Caco-2 (cell line): ENCODE measurements around the gene IL6ST. TPM values are rescaled to one million over a fixed set of nuclear protein-coding genes. Genes with fewer than 3 reads are reported as not detected.

Source experiments
- BruUV-seq: library from RNA; stranded (reverse); fragments of 400-500 nt; replicated peaks from 2 replicates; lab custom pipeline; 2021; lab: Mats Ljungman, UMichigan
- CTCF ChIA-PET: fragments of 300-600 bp; sonication (Branson Sonifier 250); formaldehyde crosslinking; loops from one replicate; lab custom pipeline; 2022; ENCODE audit warnings: antibody characterized with exemption; lab: Charles Lee
- POLR2A ChIA-PET: fragments of 300-600 bp; sonication (Branson Sonifier 250); formaldehyde crosslinking; loops from one replicate; lab custom pipeline; 2022; ENCODE audit warnings: antibody characterized with exemption; lab: Charles Lee
- DNase-seq, 2 experiments: peaks; one replicate each; pipeline versions ENCODE4 v3.0.0 to v3.0.0-alpha.2; 2020 to 2022
- H3K27me3 ChIP-seq: replicated peaks from 2 replicates; pipeline ENCODE4 v1.6.0; 2011; ENCODE audit warnings: low read length; ENCODE audit not compliant: control insufficient read depth, insufficient read depth
- H3K36me3 ChIP-seq: 2 replicates; pipeline ENCODE4 v1.5.1; 2011; ENCODE audit warnings: low read length; ENCODE audit not compliant: control insufficient read depth, insufficient read depth
- H3K4me1 ChIP-seq: fragments of 250-450 bp; sonication (Bioruptor Pico); 2 replicates; pipeline ENCODE4 v1.5.1; 2020; ENCODE audit warnings: mild to moderate bottlenecking
- H3K4me3 ChIP-seq: 2 replicates; pipeline ENCODE4 v1.5.1; 2011; ENCODE audit warnings: low read depth, mild to moderate bottlenecking, control low read depth, low read length
- H3K9me3 ChIP-seq: fragments of 250-450 bp; sonication (Bioruptor Pico); 2 replicates; pipeline ENCODE4 v1.5.1; 2020; ENCODE audit warnings: mild to moderate bottlenecking, moderate library complexity
- H3K27ac Mint-ChIP-seq: one replicate; pipeline ENCODE4 v1.8.0; 2022; ENCODE audit warnings: mixed read lengths; ENCODE audit not compliant: unreplicated experiment
- H3K27me3 Mint-ChIP-seq: one replicate; pipeline ENCODE4 v1.8.0; 2022; ENCODE audit warnings: mixed read lengths; ENCODE audit not compliant: insufficient read depth, unreplicated experiment
- H3K36me3 Mint-ChIP-seq: one replicate; pipeline ENCODE4 v1.8.0; 2022; ENCODE audit warnings: mild to moderate bottlenecking, mixed read lengths; ENCODE audit not compliant: insufficient read depth, unreplicated experiment
- H3K4me1 Mint-ChIP-seq: one replicate; pipeline ENCODE4 v1.8.0; 2022; ENCODE audit warnings: low read depth, mixed read lengths; ENCODE audit not compliant: unreplicated experiment
- H3K4me3 Mint-ChIP-seq: one replicate; pipeline ENCODE4 v1.8.0; 2022; ENCODE audit warnings: mild to moderate bottlenecking, moderate library complexity, mixed read lengths; ENCODE audit not compliant: unreplicated experiment
- H3K9me3 Mint-ChIP-seq: one replicate; pipeline ENCODE4 v1.8.0; 2022; ENCODE audit warnings: mixed read lengths; ENCODE audit not compliant: unreplicated experiment
- intact Hi-C: fragments of 100-400 bp; cut with micrococcal nuclease; formaldehyde crosslinking; loops from one replicate; pipeline ENCODE4 v1.10.0; 2022; ENCODE audit not compliant: unreplicated experiment
- total RNA-seq: library from RNA; stranded (reverse); gene quantifications from 2 replicates; pipeline ENCODE4 v1.2.3, GENCODE V29; 2022
- TF ChIP-seq, protein P1 (sequence below), 2 experiments: fragments of 200-600 bp in 1 of 2; IDR thresholded peaks; 1 replicate in 1 of 2; 2 replicates in 1 of 2; pipeline versions ENCODE4 v1.5.1 to v1.8.0; 2011 to 2022; ENCODE audit warnings: antibody characterized with exemption in 1 of 2, control low read depth in 1 of 2, inconsistent platforms in 1 of 2, low read depth in 1 of 2, low read length in 1 of 2, mild to moderate bottlenecking in 1 of 2, moderate library complexity in 1 of 2; ENCODE audit not compliant: insufficient read depth in 1 of 2, severe bottlenecking in 1 of 2, unreplicated experiment in 1 of 2

The IL6ST gene
- total RNA-seq, 1 experiment from 2014 or later: 278 TPM

DNA sequence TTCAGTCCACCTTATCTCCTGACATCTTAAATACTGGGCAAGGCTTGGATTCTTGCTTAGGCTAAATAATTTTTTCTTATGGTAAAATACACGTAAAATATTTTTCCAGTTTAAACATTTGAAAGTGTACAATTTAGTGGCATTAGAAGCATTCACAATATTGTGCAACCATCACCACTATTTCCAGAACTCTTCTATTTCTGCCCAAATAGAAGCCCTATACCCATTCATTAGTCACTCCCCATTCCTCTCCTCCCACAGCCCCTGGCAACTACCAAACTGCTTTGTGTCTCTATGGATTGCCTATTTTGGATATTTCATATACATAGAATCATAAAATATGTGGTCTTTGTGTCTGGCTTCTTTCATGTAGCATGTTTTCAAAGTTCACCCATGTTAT is 86.0 kb downstream of the IL6ST start:
- no peaks in the 10 kb centered on the region for H3K36me3 Mint-ChIP-seq
- POLR2A ChIA-PET: no interaction called here

DNA sequence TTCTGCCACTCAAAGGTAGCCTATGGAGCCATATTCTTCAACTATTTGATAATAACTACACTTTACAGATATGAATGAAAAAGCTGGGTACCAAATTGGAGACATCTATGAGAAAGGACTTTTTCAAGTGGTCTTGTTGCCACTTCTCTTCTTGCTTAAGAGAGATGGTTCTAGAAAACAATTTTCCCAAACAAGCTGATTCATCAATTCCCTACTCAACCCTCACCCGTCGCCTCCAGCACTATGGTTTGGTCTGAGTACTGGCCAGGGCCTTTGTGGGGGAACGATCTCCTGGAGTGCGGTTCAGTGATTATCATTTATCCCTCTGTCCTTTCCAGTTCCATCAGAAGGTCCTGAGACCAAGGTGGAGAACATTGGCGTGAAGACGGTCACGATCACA is 86.8 kb downstream of the IL6ST start:
- Histone ChIP-seq H3K27me3 (no peaks in the 10 kb centered on the region), H3K4me3 (no peak overlapping the region), H3K4me1 (peaks cover 11% of the 10 kb centered on the region; the same call in 1 of the 2 replicates), H3K9me3 (no peaks in the 10 kb centered on the region), H3K36me3 (no peaks in the 10 kb centered on the region; the same call in 1 of the 2 replicates)
- ChIA-PET CTCF (no interaction called here), POLR2A (no interaction called here)
- no peak for DNase-seq
- peaks cover 17% of the 10 kb centered on the region for H3K4me1 Mint-ChIP-seq
- no TSS peak for BruUV-seq
- H3K36me3 Mint-ChIP-seq: no peaks in the 10 kb centered on the region
- no peak overlapping the region for H3K4me3 Mint-ChIP-seq
- TF ChIP-seq, protein P1, sequence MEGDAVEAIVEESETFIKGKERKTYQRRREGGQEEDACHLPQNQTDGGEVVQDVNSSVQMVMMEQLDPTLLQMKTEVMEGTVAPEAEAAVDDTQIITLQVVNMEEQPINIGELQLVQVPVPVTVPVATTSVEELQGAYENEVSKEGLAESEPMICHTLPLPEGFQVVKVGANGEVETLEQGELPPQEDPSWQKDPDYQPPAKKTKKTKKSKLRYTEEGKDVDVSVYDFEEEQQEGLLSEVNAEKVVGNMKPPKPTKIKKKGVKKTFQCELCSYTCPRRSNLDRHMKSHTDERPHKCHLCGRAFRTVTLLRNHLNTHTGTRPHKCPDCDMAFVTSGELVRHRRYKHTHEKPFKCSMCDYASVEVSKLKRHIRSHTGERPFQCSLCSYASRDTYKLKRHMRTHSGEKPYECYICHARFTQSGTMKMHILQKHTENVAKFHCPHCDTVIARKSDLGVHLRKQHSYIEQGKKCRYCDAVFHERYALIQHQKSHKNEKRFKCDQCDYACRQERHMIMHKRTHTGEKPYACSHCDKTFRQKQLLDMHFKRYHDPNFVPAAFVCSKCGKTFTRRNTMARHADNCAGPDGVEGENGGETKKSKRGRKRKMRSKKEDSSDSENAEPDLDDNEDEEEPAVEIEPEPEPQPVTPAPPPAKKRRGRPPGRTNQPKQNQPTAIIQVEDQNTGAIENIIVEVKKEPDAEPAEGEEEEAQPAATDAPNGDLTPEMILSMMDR (IDR thresholded peaks at IDR 0.05; ENCODE audit: insufficient read depth in 1 of 2, low read depth in 1 of 2, low read length in 1 of 2, severe bottlenecking in 1 of 2, unreplicated experiment in 1 of 2): no peak
- no peaks in the 10 kb centered on the region for H3K9me3 Mint-ChIP-seq
- no peak overlapping the region for H3K27ac Mint-ChIP-seq
- H3K27me3 Mint-ChIP-seq: no peaks in the 10 kb centered on the region
- intact Hi-C loops: no loop called here

More for the DNA sequence above, 86.0 kb downstream of the IL6ST start:
- Histone ChIP-seq H3K27me3 (no peaks in the 10 kb centered on the region), H3K36me3 (no peaks in the 10 kb centered on the region; the same call in 1 of the 2 replicates), H3K4me3 (no peak overlapping the region), H3K9me3 (no peaks in the 10 kb centered on the region), H3K4me1 (peaks cover 20% of the 10 kb centered on the region)
- no peak for DNase-seq
- H3K9me3 Mint-ChIP-seq: no peaks in the 10 kb centered on the region
- peaks cover 24% of the 10 kb centered on the region for H3K4me1 Mint-ChIP-seq
- H3K4me3 Mint-ChIP-seq: no peak overlapping the region
- intact Hi-C loops: no loop called here
- H3K27ac Mint-ChIP-seq: no peak overlapping the region
- CTCF ChIA-PET: no interaction called here
- TF ChIP-seq, protein P1 (IDR thresholded peaks at IDR 0.05; ENCODE audit: insufficient read depth in 1 of 2, low read depth in 1 of 2, low read length in 1 of 2, severe bottlenecking in 1 of 2, unreplicated experiment in 1 of 2): no peak
- BruUV-seq: no TSS peak
- no peaks in the 10 kb centered on the region for H3K27me3 Mint-ChIP-seq

- TF ChIP-seq, protein P1 (IDR thresholded peaks at IDR 0.05; ENCODE audit: insufficient read depth in 1 of 2, low read depth in 1 of 2, low read length in 1 of 2, severe bottlenecking in 1 of 2, unreplicated experiment in 1 of 2): no peak
- H3K27ac Mint-ChIP-seq: no peak overlapping the region
- no peaks in the 10 kb centered on the region for H3K36me3 Mint-ChIP-seq
- POLR2A ChIA-PET: no interaction called here
- intact Hi-C loops: no loop called here
- H3K9me3 Mint-ChIP-seq: no peaks in the 10 kb centered on the region
- H3K27me3 ChIP-seq: no peaks in the 10 kb centered on the region
- no peaks in the 10 kb centered on the region for H3K9me3 ChIP-seq
- no peak overlapping the region for H3K4me3 Mint-ChIP-seq
- H3K36me3 ChIP-seq: no peaks in the 10 kb centered on the region; the same call in 1 of the 2 replicates
- H3K4me1 ChIP-seq: peaks cover 11% of the 10 kb centered on the region; the same call in 1 of the 2 replicates
- no peak for DNase-seq
- peaks cover 18% of the 10 kb centered on the region for H3K4me1 Mint-ChIP-seq
- no TSS peak for BruUV-seq
- H3K27me3 Mint-ChIP-seq: no peaks in the 10 kb centered on the region
- H3K4me3 ChIP-seq: no peak overlapping the region
- CTCF ChIA-PET: no interaction called here
These were observed 89.5 kb downstream of the IL6ST start for GRCh38 chr5:55905251-55905650.
